Endothelial cell (in vitro differentiated cells): ENCODE data around the gene ATAD3C. TPM values are rescaled to one million over a fixed set of nuclear protein-coding genes. Genes with fewer than 3 reads are reported as not detected.
A peak's percentile ranks its signal among the peaks of the same experiment; 100 is the strongest.
"Not testable (repeated sequence)": the region's sequence is repeated elsewhere in the genome, so short reads cannot be mapped to it uniquely, and the experiment has no call there.

Experiments used
- DNase-seq: peaks from one replicate; pipeline ENCODE4 v3.0.0; 2021; ENCODE audit warnings: low spot score
- H3K27ac Mint-ChIP-seq: one replicate; pipeline ENCODE4 v1.8.0; 2021; ENCODE audit warnings: mixed read lengths, inconsistent platforms; ENCODE audit not compliant: unreplicated experiment
- H3K27me3 Mint-ChIP-seq: one replicate; pipeline ENCODE4 v1.8.0; 2021; ENCODE audit warnings: mild to moderate bottlenecking, moderate library complexity, mixed read lengths, inconsistent platforms; ENCODE audit not compliant: unreplicated experiment
- H3K36me3 Mint-ChIP-seq: one replicate; pipeline ENCODE4 v1.8.0; 2021; ENCODE audit warnings: mild to moderate bottlenecking, low read depth, mixed read lengths, inconsistent platforms; ENCODE audit not compliant: unreplicated experiment
- H3K4me1 Mint-ChIP-seq: one replicate; pipeline ENCODE4 v1.8.0; 2021; ENCODE audit warnings: mild to moderate bottlenecking, mixed read lengths, inconsistent platforms; ENCODE audit not compliant: unreplicated experiment
- H3K4me3 Mint-ChIP-seq: one replicate; pipeline ENCODE4 v1.8.0; 2021; ENCODE audit warnings: mild to moderate bottlenecking, mixed read lengths, inconsistent platforms; ENCODE audit not compliant: unreplicated experiment
- H3K9me3 Mint-ChIP-seq: one replicate; pipeline ENCODE4 v1.8.0; 2021; ENCODE audit warnings: mixed read lengths, inconsistent platforms; ENCODE audit not compliant: unreplicated experiment
- CTCF ChIP-seq: fragments of 200-600 bp; sonication (generic); IDR thresholded peaks from one replicate; pipeline ENCODE4 v1.5.0; 2021; ENCODE audit warnings: antibody characterized with exemption; ENCODE audit not compliant: unreplicated experiment
- total RNA-seq: library from RNA; stranded (reverse); fragmentation: NEBNext Ultra II Directional; extraction: Animal tissue kit (Norgen Biotek cat#: 25700); gene quantifications from one replicate; pipeline ENCODE4 v1.2.1, GENCODE V29; 2021; ENCODE audit not compliant: unreplicated experiment

ATAD3C gene
- total RNA-seq, 1 donor from 2014 or later = 2.9 TPM

- H3K4me3 Mint-ChIP-seq = peak overlapping the region; percentile 95
- H3K27ac Mint-ChIP-seq = peak overlapping the region; percentile 74
- H3K4me1 Mint-ChIP-seq = peaks cover 11% of the 10 kb centered on the region
- no peak for DNase-seq
- H3K36me3 Mint-ChIP-seq = no peaks in the 10 kb centered on the region
- H3K27me3 Mint-ChIP-seq = peaks cover 9% of the 10 kb centered on the region
- H3K9me3 Mint-ChIP-seq = no peaks in the 10 kb centered on the region
- TF ChIP-seq CTCF = no peak
Measured at GRCh38 chr1:1470626-1471388, 21.3 kb downstream of the ATAD3C start.

DNA sequence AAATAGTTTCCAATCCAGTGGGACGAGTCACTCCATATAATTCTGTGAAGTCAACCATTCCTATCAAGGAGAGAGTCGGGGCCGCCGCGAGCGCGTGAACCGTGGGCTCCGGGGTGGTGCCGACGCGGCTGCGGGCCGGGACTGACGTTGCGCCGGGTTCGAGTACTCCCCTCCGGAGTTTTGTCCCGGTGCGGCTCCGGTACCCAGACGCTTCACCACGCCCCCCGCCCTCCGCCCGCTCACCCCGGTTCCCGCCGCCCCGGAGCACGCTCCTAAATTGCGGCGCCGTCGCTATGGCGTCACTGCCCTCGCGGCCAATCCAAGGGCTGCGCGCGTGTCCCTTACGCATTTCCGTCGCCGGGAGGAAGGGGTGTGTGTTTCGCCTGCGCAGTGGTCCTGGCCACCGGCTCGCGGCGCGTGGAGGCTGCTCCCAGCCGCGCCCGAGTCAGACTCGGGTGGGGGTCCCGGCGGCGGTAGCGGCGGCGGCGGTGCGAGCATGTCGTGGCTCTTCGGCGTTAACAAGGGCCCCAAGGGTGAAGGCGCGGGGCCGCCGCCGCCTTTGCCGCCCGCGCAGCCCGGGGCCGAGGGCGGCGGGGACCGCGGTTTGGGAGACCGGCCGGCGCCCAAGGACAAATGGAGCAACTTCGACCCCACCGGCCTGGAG lies 22.0 kb downstream of the ATAD3C start, which contains the start of gene ATAD3B:
TSS of gene ATAD3B (plus strand) at position 377 of the 664 bp plus-strand sequence. CDS start at position 497, 120 bp downstream.
- DNase-seq = peak; percentile 86
- no peaks in the 10 kb centered on the region for H3K36me3 Mint-ChIP-seq
- H3K4me3 Mint-ChIP-seq = peak within 1 kb of the TSS; percentile 95
- peaks cover 11% of the 10 kb centered on the region for H3K4me1 Mint-ChIP-seq
- no peaks in the 10 kb centered on the region for H3K9me3 Mint-ChIP-seq
- no peak for TF ChIP-seq CTCF
- peak within 1 kb of the TSS; percentile 74 for H3K27ac Mint-ChIP-seq
- peaks cover 9% of the 10 kb centered on the region for H3K27me3 Mint-ChIP-seq

DNA sequence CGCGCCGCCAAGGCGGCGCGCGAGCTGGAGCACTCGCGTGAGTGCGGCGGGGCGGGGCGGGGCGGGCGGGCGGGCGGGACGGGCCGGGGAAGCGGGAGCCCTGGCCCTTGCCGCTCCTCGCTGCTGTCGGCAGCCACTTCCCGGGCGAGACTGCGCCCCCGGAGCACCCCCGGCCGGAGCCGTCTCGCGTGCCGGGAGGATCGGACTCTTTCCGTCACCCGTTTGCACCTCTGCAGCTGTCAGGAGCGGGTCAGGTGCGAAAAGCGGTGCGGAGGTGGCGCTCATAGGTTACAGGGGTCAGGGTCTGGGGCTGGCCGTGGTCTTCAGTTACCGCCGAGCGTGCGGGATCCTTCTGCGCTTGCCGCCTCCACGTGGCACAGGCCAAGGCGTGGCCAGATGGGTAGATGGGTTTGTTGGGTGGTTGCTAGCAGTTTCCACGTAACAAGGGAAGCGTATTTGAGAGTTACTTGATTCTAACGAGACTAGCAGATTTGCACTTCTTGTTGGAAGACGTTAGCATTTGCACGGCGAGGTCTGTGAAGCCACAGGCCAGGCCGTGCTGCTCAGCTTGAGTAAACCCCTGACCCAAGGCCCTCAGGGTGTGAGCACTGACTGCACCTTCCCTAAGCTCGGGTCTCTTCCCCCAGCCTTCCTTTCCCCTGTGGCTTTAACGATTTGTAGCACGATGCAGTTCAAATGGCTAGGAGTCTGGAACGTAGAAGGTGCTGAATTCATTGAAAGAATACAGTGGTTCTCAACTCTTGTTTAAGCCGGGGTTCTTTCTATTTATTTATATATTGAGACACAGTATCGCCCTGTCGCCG lies 22.8 kb downstream of the ATAD3C start:
- not testable (repeated sequence) for H3K36me3 Mint-ChIP-seq, H3K27me3 Mint-ChIP-seq, H3K27ac Mint-ChIP-seq, DNase-seq, H3K9me3 Mint-ChIP-seq
- H3K4me1 Mint-ChIP-seq = peaks cover 11% of the 10 kb centered on the region
- H3K4me3 Mint-ChIP-seq = peak overlapping the region; percentile 85

- not testable (repeated sequence) for H3K9me3 Mint-ChIP-seq, H3K4me3 Mint-ChIP-seq, H3K4me1 Mint-ChIP-seq, H3K36me3 Mint-ChIP-seq, H3K27ac Mint-ChIP-seq, DNase-seq
- peaks cover 11% of the 10 kb centered on the region for H3K27me3 Mint-ChIP-seq
Measured at GRCh38 chr1:1476011-1476410, 26.5 kb downstream of the ATAD3C start.

GRCh38 chr1:1477206-1477605 lies 27.7 kb downstream of the ATAD3C start:
- no peak for DNase-seq
- no peak for TF ChIP-seq CTCF
- Mint-ChIP-seq H3K27ac (peak overlapping the region; percentile 36), H3K4me1 (no peaks in the 10 kb centered on the region), H3K36me3 (peaks cover 10% of the 10 kb centered on the region), H3K27me3 (peaks cover 11% of the 10 kb centered on the region), H3K4me3 (no peak overlapping the region), H3K9me3 (no peaks in the 10 kb centered on the region)
